ENCODE data around the gene BAZ1A.
A peak's percentile ranks its signal among the peaks of the same experiment; 100 is the strongest.

Gene BAZ1A

DNA sequence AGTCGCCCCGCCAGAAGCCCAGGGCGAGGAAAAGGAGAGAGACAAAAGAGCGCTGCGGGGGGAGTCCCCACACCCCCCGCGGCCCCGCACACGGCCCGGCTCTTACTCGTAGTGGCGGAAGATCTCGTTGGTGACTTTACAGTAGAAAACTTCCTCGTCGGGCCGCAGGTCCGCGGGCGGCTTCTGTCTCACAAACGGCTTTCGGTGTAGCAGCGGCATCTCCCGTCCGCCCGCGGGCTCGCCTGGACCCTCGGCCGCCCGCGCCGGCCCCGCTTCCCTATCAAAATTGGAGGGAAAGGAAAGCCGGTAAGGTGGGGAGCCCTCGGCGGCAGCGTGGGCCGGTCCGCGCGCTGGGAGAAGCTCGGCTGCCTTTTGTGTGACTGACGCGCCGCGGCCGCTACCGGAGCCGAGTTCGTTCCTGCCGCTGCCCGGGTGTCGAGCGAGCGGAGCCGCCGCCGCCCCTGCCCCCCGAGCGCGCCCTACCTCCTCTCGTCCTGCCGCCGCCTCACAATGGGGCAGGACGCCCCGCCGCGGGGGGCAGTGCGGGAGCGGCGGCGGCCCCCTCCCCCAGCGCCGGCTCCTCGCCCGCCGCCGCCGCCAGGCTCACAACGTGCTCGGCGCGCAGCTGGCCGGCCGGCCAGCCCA is 652 bp downstream of the BAZ1A start:
- TF ChIP-seq JUND (IDR thresholded peaks at IDR 0.05; ENCODE audit: low read depth) = no peak
- peak; percentile 46 to 63 for DNase-seq (ENCODE audit: low read depth in 1 of 2, low spot score in 1 of 2)
- in situ Hi-C loops (cut with HindIII; ENCODE audit: low pct_unique_long_range_greater_than_20kb, low sequenced_read_pairs) = no loop called here

DNA sequence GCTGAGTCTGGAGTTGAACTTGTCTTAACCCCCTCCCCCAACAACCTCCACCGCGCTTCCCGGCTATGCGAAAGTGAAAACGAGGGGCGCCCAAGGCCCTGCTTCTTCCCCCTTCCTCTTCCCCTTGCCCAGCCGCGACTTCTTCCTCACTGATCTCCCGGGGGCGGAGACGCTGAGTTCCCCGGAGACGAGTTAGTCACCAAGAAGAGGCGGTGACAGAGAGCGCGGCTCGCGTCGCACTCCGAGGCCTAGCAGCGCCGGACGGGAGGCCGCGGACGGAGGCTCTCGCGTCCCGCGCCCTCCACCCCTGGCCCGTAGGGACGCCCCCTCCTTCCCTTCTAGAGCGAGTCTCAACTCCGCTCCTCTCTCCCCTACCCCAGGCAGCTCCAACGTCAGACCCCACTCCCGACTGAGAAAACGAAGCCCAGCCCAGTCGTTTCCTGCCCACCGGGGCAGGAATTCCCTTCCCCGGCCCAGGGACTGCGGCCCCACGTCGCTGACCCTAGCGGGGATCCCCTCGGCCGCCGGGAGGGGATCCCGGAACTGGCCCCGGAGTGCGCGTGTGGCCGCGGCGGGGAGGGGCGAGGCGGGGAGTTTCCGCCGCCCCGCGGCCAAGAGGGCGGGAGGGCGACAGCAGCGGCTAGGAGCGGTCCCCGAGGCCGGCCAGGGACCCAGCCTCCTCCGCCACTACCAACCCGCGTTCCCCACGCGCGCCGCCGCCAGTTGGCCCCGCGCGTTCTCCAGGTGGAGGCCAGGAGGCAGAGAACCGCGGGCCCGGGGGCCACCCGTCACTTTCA is 1.4 kb downstream of the BAZ1A start:
- peak; percentile 65 to 87 for DNase-seq (ENCODE audit: low read depth in 1 of 2, low spot score in 1 of 2)
- TF ChIP-seq JUND (IDR thresholded peaks at IDR 0.05; ENCODE audit: low read depth) = no peak
- in situ Hi-C loops (cut with HindIII; ENCODE audit: low pct_unique_long_range_greater_than_20kb, low sequenced_read_pairs) = no loop called here

DNA sequence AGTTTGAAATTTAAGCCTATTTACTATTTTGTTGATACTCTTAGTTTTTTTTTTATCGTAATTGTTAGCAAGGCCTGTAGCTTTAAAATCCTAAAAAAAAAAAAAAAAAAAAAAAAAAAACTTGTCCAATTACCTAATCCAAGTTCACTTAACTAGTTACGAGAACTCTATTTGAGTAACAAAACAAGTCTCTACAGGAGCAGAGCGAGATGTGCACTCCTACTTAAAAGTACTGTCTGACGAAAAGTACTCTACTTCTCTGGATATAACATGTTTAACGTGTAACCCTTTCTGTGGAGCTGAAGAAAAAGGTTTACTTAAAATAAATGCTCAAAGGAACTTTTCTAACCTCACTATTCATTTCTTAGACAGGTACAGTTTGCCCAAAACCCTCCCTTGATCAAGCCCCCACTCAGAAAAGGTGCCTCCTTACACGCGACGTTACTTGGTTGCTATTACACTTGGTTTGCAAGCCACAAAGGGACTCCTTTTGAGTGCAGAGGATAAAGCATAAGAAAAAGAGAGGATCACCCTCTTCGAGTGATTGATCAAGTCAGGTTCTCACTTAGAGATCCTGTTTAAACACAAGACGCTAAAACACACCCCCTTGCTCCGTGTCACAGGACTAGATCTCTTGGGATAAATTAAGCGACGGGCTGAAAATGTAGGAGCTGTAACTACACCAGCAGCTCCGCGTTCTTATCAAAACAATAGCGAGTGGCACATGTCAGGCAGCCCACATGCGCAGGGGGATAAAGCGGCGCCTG is 2.2 kb downstream of the BAZ1A start:
- in situ Hi-C loops (cut with HindIII; ENCODE audit: low pct_unique_long_range_greater_than_20kb, low sequenced_read_pairs) = no loop called here
- peak in 1 of 2 experiments; percentile 45 for DNase-seq (ENCODE audit: low read depth in 1 of 2, low spot score in 1 of 2)
- no peak for TF ChIP-seq JUND (IDR thresholded peaks at IDR 0.05; ENCODE audit: low read depth)

DNA sequence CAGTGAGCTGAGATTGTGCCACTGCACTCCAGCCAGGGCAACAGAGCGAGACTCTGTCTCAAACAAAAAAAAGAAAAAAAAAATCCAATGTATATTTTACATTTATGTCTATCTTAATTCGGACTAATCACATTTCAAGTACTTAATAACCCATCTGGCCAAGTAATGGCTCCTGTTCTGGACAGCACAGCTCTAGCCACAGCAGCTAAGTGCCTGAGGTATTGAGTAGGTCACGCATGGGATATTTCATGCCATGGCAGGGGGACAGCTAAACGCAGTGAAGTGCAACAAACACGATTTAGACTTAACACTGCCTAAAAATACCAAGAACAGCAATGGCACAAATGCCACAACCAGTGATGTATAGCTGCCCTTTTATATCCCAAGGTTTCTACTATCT is 8.0 kb downstream of the BAZ1A start:
- TF ChIP-seq JUND (IDR thresholded peaks at IDR 0.05; ENCODE audit: low read depth) = no peak
- DNase-seq (ENCODE audit: low read depth in 1 of 2, low spot score in 1 of 2) = no peak
- in situ Hi-C loops (cut with HindIII; ENCODE audit: low pct_unique_long_range_greater_than_20kb, low sequenced_read_pairs) = no loop called here

DNA sequence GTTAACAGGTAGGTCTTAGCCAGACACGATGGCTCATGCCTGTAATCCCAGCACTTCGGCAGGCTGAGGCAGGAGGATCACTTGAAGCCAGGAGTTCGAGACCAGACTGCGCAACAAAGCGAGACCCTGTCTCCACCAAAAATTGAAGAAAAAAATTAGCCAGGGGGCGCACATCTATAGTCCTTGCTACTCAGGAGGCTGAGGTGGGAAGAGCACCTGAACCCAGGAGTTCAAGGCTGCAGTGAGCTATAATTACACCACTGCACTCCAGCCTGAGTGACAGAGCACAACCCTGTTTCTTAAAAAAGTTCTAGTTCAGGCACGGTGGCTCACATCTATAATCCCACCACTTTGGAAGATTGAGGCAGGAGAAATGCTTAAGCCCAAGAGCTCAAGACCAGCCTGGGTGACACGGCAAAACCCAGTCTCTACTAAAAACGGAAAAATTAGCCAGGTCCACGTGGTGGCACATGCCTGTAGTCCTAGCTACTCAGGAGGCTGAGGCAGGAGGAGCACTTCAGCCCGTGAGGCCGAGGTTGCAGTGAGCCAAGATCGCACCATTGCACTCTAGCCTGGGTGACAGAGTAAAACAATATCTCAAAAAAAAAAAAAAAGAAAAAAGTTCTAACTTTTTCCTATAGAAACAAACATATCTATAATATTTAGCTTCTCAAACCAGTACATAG is 9.1 kb downstream of the BAZ1A start:
- DNase-seq (ENCODE audit: low read depth in 1 of 2, low spot score in 1 of 2) = no peak
- TF ChIP-seq JUND (IDR thresholded peaks at IDR 0.05; ENCODE audit: low read depth) = no peak
- in situ Hi-C loops (cut with HindIII; ENCODE audit: low pct_unique_long_range_greater_than_20kb, low sequenced_read_pairs) = no loop called here

DNA sequence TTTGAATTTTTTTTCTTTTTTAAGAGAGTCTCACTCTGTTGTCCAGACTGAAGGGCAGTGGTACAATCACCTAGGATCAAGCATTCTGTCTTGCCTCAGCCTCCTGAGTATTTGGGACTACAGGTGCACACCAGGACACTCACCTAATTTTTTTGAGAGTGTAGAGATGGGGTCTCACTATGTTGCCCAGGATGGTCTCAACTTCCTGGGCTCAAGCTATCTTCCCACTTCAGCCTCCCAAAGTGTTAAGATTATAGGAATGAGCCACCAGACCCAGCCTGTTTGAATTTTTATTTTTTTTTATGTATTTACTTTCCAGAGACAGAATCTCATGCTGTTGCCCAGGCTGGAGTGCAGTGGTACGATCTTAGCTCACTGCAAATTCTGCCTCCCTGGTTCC is 11.3 kb downstream of the BAZ1A start:
- DNase-seq (ENCODE audit: low read depth in 1 of 2, low spot score in 1 of 2) = no peak
- in situ Hi-C loops (cut with HindIII; ENCODE audit: low pct_unique_long_range_greater_than_20kb, low sequenced_read_pairs) = no loop called here
- no peak for TF ChIP-seq JUND (IDR thresholded peaks at IDR 0.05; ENCODE audit: low read depth)

DNA sequence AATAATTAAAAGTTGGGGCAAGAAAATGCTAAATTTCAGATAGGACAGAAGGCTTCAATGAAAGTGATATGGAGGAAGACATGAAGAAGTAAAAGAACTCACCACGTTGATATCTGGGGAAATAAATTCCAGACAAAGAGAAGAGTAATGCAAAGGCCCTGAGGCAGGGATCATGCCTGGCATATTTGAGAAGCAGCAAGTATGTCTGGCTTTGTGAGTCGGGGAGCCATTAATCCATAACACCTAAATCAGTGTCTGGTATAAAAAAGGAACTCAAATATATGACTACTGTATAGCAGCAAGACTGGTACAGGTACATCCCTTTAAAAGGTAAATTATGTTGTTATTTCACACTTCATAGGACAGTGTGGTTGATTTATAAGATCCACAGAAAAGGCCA is 16.4 kb downstream of the BAZ1A start:
- in situ Hi-C loops (cut with HindIII; ENCODE audit: low pct_unique_long_range_greater_than_20kb, low sequenced_read_pairs) = no loop called here
- no peak for TF ChIP-seq JUND (IDR thresholded peaks at IDR 0.05; ENCODE audit: low read depth)
- DNase-seq (ENCODE audit: low read depth in 1 of 2, low spot score in 1 of 2) = peak in 1 of 2 experiments; percentile 56

DNA sequence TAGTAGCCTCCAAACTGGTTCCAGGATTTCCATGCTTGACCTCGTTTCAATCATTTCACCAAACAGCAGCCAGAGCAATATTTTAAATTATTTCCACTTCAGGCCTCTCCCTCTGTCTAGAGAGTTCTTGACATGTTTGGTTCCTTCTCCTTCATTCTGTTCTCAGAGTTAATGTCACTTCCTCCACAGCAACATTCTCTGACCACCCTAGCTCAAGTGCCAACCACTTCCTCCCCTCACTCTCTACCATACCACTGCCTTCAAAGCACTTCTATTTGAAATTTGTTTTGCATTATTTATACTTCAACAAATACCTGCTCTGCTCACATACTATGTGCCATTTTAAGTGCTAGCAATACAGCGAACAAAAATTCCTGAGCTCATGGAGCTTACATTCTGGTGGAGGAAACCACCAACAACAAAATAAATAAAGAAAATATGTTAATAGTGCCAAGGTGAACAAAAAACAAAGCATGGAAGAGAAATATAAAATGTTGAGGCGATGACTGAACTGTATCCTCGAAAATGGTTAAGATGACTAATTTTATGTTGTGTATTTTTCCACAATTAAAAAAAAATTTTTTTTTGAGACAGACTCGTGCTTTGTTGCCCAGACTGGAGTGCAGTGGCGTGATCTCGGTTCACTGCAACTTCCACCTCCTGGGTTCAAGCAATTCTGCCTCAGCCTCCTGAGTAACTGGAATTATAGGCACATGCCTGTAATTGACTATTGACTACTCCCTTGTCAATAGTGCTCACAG is 17.3 kb downstream of the BAZ1A start:
- in situ Hi-C loops (cut with HindIII; ENCODE audit: low pct_unique_long_range_greater_than_20kb, low sequenced_read_pairs) = no loop called here
- no peak for DNase-seq (ENCODE audit: low read depth in 1 of 2, low spot score in 1 of 2)
- no peak for TF ChIP-seq JUND (IDR thresholded peaks at IDR 0.05; ENCODE audit: low read depth)

DNA sequence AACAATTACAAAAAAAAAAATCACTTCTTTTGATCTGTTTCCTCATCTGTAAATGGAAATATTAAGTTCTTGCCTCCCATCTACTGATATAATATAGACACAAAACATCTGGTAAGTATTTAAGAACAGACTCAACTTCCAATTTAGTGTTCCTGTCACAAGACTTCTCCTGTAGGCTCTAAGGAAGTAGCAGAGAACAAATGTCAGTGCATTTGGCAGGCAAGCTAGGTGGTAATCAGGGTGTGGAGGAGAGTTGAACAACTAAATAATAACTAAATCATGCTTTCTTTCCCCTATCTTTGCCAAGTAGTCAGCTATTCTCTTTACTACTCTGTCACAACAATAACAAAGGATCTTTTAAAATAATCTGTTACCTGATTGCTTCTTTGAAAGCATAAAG is 22.1 kb downstream of the BAZ1A start:
- no peak for DNase-seq (ENCODE audit: low read depth in 1 of 2, low spot score in 1 of 2)
- in situ Hi-C loops (cut with HindIII; ENCODE audit: low pct_unique_long_range_greater_than_20kb, low sequenced_read_pairs) = no loop called here
- TF ChIP-seq JUND (IDR thresholded peaks at IDR 0.05; ENCODE audit: low read depth) = no peak

DNA sequence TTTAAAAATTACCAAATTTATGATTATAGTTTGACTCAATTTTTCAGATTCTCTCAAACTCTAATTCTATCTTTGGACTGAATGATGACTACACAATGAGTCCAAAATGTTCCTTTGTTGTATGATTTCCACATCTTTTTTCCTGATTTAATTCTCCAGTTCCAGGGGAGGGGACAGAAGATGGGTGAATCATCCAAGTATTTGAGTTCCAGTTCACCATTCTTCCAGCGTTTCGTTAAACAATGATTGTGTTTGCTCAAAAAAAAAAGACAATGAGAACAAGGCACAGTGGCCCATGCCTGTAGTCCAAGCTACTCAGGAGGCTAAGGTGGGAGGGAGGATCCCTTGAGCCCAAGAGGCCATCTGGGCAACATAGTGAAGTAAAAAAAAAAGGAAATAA is 23.8 kb downstream of the BAZ1A start:
- DNase-seq (ENCODE audit: low read depth in 1 of 2, low spot score in 1 of 2) = no peak
- in situ Hi-C loops (cut with HindIII; ENCODE audit: low pct_unique_long_range_greater_than_20kb, low sequenced_read_pairs) = no loop called here
- TF ChIP-seq JUND (IDR thresholded peaks at IDR 0.05; ENCODE audit: low read depth) = no peak

DNA sequence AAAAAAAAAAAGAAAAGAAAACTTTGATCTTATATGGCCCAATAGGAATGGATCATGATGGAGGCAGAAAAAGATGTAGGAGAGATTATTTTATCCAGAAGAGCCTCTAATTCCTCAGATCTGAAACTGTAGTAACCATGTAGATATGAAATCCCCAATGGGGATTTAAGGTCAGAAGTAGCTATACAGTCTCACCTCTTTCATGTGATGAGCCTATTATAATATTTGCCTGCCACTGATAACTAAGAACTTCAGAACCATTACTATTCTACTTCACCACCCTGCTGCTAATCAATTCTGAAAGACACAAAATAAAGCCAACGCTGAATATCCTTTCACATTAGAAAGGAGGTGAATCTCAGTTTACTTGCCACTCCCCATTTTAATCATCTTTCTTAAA is 29.3 kb downstream of the BAZ1A start:
- no peak for TF ChIP-seq JUND (IDR thresholded peaks at IDR 0.05; ENCODE audit: low read depth)
- in situ Hi-C loops (cut with HindIII; ENCODE audit: low pct_unique_long_range_greater_than_20kb, low sequenced_read_pairs) = no loop called here
- DNase-seq (ENCODE audit: low read depth in 1 of 2, low spot score in 1 of 2) = no peak

DNA sequence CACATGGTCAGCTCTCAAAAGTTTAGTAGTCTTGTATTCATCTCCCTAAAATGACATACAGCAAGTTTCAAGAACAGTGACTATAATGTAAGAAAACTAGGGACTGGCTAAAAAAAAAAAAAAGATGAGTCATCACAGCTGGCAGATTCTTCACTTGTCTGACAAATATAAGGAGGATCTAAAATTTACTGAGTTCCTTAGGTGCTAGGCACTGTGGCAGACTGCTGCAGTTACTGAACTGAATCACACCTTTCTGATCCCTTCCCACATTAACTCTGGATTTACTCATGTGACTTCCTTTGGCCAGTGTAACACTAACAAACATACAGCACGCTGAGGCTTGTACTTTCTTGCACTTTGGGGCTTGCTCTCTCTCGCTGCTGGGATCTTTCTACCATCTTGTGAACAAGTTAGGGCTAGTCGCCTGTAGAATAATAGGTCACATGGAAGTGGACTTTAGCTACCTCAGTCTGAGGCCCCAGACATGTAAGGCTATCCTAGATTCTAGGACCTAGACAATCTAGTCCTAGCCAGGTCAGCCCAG is 32.1 kb downstream of the BAZ1A start:
- peak in 1 of 2 experiments; percentile 41 for DNase-seq (ENCODE audit: low read depth in 1 of 2, low spot score in 1 of 2)
- in situ Hi-C loops (cut with HindIII; ENCODE audit: low pct_unique_long_range_greater_than_20kb, low sequenced_read_pairs) = no loop called here
- TF ChIP-seq JUND (IDR thresholded peaks at IDR 0.05; ENCODE audit: low read depth) = no peak

Measured in T47D (cell line).